Prostate gland (tissue), 2 donors: ENCODE measurements around the gene KBTBD12.

ENCODE experiments used
- CTCF ChIP-seq, 4 experiments: fragments of 200-600 bp in 2 of 4; fragments of 450-650 bp in 2 of 4; sonication (generic) in 2 of 4; IDR thresholded peaks; 1 replicate in 3 of 4; 2 replicates in 1 of 4; pipeline ENCODE4 v1.5.1; 2016 to 2019; ENCODE audit warnings: antibody characterized with exemption in 4 of 4, mild to moderate bottlenecking in 2 of 4, moderate library complexity in 2 of 4
- POLR2AphosphoS5 ChIP-seq: sonication (generic); formaldehyde crosslinking; IDR thresholded peaks from one replicate; pipeline ENCODE4 v1.6.1; 2017; ENCODE audit warnings: antibody characterized with exemption

GRCh38 chr3:127992127-127992526, 77.1 kb downstream of the KBTBD12 start:
- TF ChIP-seq CTCF (IDR thresholded peaks at IDR 0.05) (no peak), POLR2AphosphoS5 (no peak)
